Measurements from ENCODE around the gene ST6GALNAC3.

ST6GALNAC3 gene

DNA sequence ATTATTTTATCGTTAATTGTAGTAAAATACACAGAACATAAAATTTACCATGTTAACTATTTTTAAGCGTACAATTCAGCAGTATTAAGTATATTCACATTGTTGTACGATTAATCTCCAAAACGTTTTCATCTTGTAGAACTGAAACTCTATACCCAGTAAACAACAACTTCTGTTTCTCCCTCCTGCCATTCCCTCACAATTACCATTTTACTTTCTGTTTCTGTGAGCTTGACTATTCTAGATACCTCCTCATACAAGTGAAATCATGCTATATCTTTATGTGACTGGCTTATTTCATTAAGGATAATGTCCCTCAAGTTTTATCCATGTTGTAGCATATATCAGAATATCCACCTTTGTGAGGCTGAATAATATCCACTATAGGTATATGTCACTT, 156.8 kb downstream of the ST6GALNAC3 start:
- no peak overlapping the region for H3K9ac ChIP-seq (ENCODE audit: low read length)
- H3K9me2 ChIP-seq (replicated peaks; ENCODE audit: insufficient read depth, low read length): no peaks in the 10 kb centered on the region
- H3K4me3 ChIP-seq (ENCODE audit: low read length): no peak overlapping the region
- no peak overlapping the region for H2AFZ ChIP-seq (ENCODE audit: low read length)
- no peaks in the 10 kb centered on the region for H3F3A ChIP-seq (ENCODE audit: insufficient read depth, low read length)
- H3K27me3 ChIP-seq (replicated peaks; ENCODE audit: insufficient read depth, low read length): no peaks in the 10 kb centered on the region
- no peaks in the 10 kb centered on the region for H3K36me3 ChIP-seq (replicated peaks; ENCODE audit: insufficient read depth, low read length)
- no peak overlapping the region for H3K4me2 ChIP-seq (ENCODE audit: low read depth, low read length)
- no peaks in the 10 kb centered on the region for H4K20me1 ChIP-seq (ENCODE audit: insufficient read depth, low read length)
- H3K27ac ChIP-seq (ENCODE audit: low read length): no peak overlapping the region
- no peaks in the 10 kb centered on the region for H3K9me3 ChIP-seq (replicated peaks; ENCODE audit: insufficient read depth, low read length)
- no peaks in the 10 kb centered on the region for H3K79me2 ChIP-seq (ENCODE audit: low read length)
- peak; percentile 51 for DNase-seq
- TF ChIP-seq, protein P1, sequence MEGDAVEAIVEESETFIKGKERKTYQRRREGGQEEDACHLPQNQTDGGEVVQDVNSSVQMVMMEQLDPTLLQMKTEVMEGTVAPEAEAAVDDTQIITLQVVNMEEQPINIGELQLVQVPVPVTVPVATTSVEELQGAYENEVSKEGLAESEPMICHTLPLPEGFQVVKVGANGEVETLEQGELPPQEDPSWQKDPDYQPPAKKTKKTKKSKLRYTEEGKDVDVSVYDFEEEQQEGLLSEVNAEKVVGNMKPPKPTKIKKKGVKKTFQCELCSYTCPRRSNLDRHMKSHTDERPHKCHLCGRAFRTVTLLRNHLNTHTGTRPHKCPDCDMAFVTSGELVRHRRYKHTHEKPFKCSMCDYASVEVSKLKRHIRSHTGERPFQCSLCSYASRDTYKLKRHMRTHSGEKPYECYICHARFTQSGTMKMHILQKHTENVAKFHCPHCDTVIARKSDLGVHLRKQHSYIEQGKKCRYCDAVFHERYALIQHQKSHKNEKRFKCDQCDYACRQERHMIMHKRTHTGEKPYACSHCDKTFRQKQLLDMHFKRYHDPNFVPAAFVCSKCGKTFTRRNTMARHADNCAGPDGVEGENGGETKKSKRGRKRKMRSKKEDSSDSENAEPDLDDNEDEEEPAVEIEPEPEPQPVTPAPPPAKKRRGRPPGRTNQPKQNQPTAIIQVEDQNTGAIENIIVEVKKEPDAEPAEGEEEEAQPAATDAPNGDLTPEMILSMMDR (IDR thresholded peaks at IDR 0.05; ENCODE audit: low read length): no peak
- no peak for TF ChIP-seq EZH2phosphoT487 (IDR thresholded peaks at IDR 0.05; ENCODE audit: low read length)
- no peak for TF ChIP-seq EZH2 (optimal IDR thresholded peaks at IDR 0.05; ENCODE audit: low read depth, low read length)
- H3K4me1 ChIP-seq (ENCODE audit: low read length): no peaks in the 10 kb centered on the region

DNA sequence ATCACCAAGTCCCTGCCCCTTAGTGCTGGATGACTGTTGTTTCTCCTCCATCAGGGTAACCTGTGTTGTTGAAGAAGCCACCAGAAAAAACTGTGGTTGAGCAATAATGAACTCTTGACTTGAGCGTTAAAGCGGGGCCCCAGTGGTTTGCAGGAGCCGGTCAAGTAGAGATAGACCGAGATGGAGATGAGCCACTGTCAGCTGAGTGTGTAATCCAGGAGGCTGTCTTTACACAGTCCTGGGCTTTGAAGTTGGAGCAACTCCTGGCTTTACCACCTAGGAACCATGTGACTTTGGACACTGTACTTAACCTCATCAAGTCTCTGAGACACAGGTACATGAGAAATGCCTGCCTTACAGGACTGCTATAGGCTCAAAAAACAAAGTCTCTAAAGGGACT, 158.1 kb downstream of the ST6GALNAC3 start:
- H3K27ac ChIP-seq (ENCODE audit: low read length): no peak overlapping the region
- H3K27me3 ChIP-seq (replicated peaks; ENCODE audit: insufficient read depth, low read length): no peaks in the 10 kb centered on the region
- H3K4me2 ChIP-seq (ENCODE audit: low read depth, low read length): no peak overlapping the region
- no peaks in the 10 kb centered on the region for H3K79me2 ChIP-seq (ENCODE audit: low read length)
- H4K20me1 ChIP-seq (ENCODE audit: insufficient read depth, low read length): no peaks in the 10 kb centered on the region
- no peak for DNase-seq
- H3K9me3 ChIP-seq (replicated peaks; ENCODE audit: insufficient read depth, low read length): no peaks in the 10 kb centered on the region
- H2AFZ ChIP-seq (ENCODE audit: low read length): no peak overlapping the region
- H3K36me3 ChIP-seq (replicated peaks; ENCODE audit: insufficient read depth, low read length): no peaks in the 10 kb centered on the region
- H3K9ac ChIP-seq (ENCODE audit: low read length): no peak overlapping the region
- H3K4me3 ChIP-seq (ENCODE audit: low read length): no peak overlapping the region
- no peaks in the 10 kb centered on the region for H3F3A ChIP-seq (ENCODE audit: insufficient read depth, low read length)
- no peaks in the 10 kb centered on the region for H3K9me2 ChIP-seq (replicated peaks; ENCODE audit: insufficient read depth, low read length)
- H3K4me1 ChIP-seq (ENCODE audit: low read length): no peaks in the 10 kb centered on the region
- TF ChIP-seq, protein P1 (IDR thresholded peaks at IDR 0.05; ENCODE audit: low read length): no peak
- TF ChIP-seq EZH2phosphoT487 (IDR thresholded peaks at IDR 0.05; ENCODE audit: low read length): no peak
- TF ChIP-seq EZH2 (optimal IDR thresholded peaks at IDR 0.05; ENCODE audit: low read depth, low read length): no peak

GRCh38 chr1:76234061-76234460, 159.5 kb downstream of the ST6GALNAC3 start:
- Histone ChIP-seq H4K20me1 (ENCODE audit: insufficient read depth, low read length) (no peaks in the 10 kb centered on the region), H3K36me3 (replicated peaks; ENCODE audit: insufficient read depth, low read length) (no peaks in the 10 kb centered on the region), H3K79me2 (ENCODE audit: low read length) (no peaks in the 10 kb centered on the region), H3K9me3 (replicated peaks; ENCODE audit: insufficient read depth, low read length) (no peaks in the 10 kb centered on the region), H3F3A (ENCODE audit: insufficient read depth, low read length) (no peaks in the 10 kb centered on the region), H3K27ac (ENCODE audit: low read length) (no peak overlapping the region), H3K4me1 (ENCODE audit: low read length) (no peaks in the 10 kb centered on the region), H3K27me3 (replicated peaks; ENCODE audit: insufficient read depth, low read length) (no peaks in the 10 kb centered on the region), H3K9me2 (replicated peaks; ENCODE audit: insufficient read depth, low read length) (no peaks in the 10 kb centered on the region), H3K4me3 (ENCODE audit: low read length) (no peak overlapping the region), H3K9ac (ENCODE audit: low read length) (no peak overlapping the region), H2AFZ (ENCODE audit: low read length) (no peak overlapping the region), H3K4me2 (ENCODE audit: low read depth, low read length) (no peak overlapping the region)
- DNase-seq: no peak
- TF ChIP-seq EZH2phosphoT487 (IDR thresholded peaks at IDR 0.05; ENCODE audit: low read length): no peak
- TF ChIP-seq, protein P1 (IDR thresholded peaks at IDR 0.05; ENCODE audit: low read length): no peak

All from MM.1S (cell line).